Measurements from ENCODE around the gene SPIN1.

Gene SPIN1

DNA sequence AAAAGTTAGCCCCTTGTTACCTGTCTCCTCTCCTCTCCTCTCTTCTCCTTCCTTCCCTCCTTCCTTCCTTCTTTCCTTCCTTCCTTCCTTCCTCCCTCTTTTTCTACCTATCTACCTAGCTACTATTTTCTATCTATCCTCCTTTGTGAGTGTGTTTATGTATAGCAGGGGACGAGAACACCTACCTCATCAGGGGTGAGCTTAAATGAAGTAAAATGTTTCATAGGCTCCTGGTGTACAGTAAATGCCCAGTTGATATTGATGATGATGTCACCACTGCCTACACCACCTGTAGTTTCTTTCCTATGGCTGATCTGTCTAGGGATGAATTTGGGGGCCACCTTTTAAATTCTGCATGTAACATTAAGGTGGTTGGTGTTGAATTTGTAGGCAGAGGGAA is 4.3 kb downstream of the SPIN1 start:
- no peak overlapping the region for H2AFZ ChIP-seq (ENCODE audit: low read depth, low read length)
- H3K4me3 ChIP-seq (ENCODE audit: low read length) = no peak overlapping the region
- peaks cover 12% of the 10 kb centered on the region for H3K4me1 ChIP-seq (ENCODE audit: insufficient read depth, low read length)
- H3K27me3 ChIP-seq (ENCODE audit: insufficient read depth, low read length) = no peaks in the 10 kb centered on the region
- peaks cover 13% of the 10 kb centered on the region for H3K36me3 ChIP-seq (ENCODE audit: insufficient read depth, low read length)
- H3K9me3 ChIP-seq (ENCODE audit: low read length) = no peaks in the 10 kb centered on the region

GRCh38 chr9:88396836-88397577 is 8.8 kb downstream of the SPIN1 start:
- Histone ChIP-seq H3K4me1 (ENCODE audit: insufficient read depth, low read length) (no peaks in the 10 kb centered on the region), H3K4me3 (ENCODE audit: low read length) (no peak overlapping the region), H3K27me3 (ENCODE audit: insufficient read depth, low read length) (no peaks in the 10 kb centered on the region), H2AFZ (ENCODE audit: low read depth, low read length) (no peak overlapping the region), H3K9me3 (ENCODE audit: low read length) (no peaks in the 10 kb centered on the region), H3K36me3 (ENCODE audit: insufficient read depth, low read length) (peaks cover 19% of the 10 kb centered on the region)

GRCh38 chr9:88398016-88398415 is 9.8 kb downstream of the SPIN1 start:
- Histone ChIP-seq H2AFZ (ENCODE audit: low read depth, low read length) (no peak overlapping the region), H3K27me3 (ENCODE audit: insufficient read depth, low read length) (no peaks in the 10 kb centered on the region), H3K9me3 (ENCODE audit: low read length) (no peaks in the 10 kb centered on the region), H3K36me3 (ENCODE audit: insufficient read depth, low read length) (peaks cover 19% of the 10 kb centered on the region), H3K4me3 (ENCODE audit: low read length) (no peak overlapping the region), H3K4me1 (ENCODE audit: insufficient read depth, low read length) (no peaks in the 10 kb centered on the region)

DNA sequence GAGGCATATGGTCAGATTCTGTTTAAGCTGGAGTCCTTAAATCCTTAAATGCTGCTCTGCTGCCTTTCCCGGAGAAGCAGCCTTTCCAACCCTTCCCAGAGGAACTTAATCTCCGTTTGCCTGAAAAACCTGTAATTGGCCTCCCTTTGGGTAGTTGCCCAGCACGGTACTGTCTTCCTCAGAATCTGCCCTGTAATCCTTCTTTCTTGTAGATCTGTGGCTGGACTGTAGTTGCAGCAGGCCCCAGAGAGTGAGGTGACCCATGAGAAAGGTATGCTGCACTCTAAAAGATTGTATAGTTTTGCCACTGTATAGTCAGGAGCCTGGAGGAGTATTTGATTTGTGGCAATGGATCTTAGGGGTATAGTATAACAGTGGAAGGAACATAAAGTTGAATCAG is 11.7 kb downstream of the SPIN1 start:
- Histone ChIP-seq H3K4me3 (ENCODE audit: low read length) (no peak overlapping the region), H3K27me3 (ENCODE audit: insufficient read depth, low read length) (no peaks in the 10 kb centered on the region), H3K9me3 (ENCODE audit: low read length) (no peaks in the 10 kb centered on the region), H3K36me3 (ENCODE audit: insufficient read depth, low read length) (peaks cover 19% of the 10 kb centered on the region), H3K4me1 (ENCODE audit: insufficient read depth, low read length) (no peaks in the 10 kb centered on the region), H2AFZ (ENCODE audit: low read depth, low read length) (no peak overlapping the region)

DNA sequence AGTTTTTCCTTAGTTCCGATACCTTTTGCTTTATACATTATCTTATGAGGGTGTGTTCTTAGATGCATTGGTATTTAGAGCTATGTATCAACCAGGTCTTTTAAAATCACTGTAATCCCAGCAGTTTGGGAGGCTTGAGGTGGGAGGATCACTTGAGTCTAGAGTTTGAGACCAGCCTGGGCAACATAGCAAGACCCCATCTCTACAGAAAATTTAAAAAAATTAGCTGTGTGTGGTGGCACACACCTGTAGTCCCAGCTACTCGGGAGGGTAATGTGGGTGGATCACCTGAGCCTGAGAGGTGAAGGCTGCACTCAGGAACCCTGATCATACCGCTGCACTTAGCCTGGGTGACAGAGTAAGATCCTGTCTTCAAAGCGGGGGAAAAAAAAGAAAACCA is 15.1 kb downstream of the SPIN1 start:
- Histone ChIP-seq H3K4me3 (ENCODE audit: low read length) (no peak overlapping the region), H3K27me3 (ENCODE audit: insufficient read depth, low read length) (no peaks in the 10 kb centered on the region), H3K4me1 (ENCODE audit: insufficient read depth, low read length) (no peaks in the 10 kb centered on the region), H2AFZ (ENCODE audit: low read depth, low read length) (no peak overlapping the region), H3K36me3 (ENCODE audit: insufficient read depth, low read length) (peaks cover 12% of the 10 kb centered on the region), H3K9me3 (ENCODE audit: low read length) (peaks cover 5% of the 10 kb centered on the region)

DNA sequence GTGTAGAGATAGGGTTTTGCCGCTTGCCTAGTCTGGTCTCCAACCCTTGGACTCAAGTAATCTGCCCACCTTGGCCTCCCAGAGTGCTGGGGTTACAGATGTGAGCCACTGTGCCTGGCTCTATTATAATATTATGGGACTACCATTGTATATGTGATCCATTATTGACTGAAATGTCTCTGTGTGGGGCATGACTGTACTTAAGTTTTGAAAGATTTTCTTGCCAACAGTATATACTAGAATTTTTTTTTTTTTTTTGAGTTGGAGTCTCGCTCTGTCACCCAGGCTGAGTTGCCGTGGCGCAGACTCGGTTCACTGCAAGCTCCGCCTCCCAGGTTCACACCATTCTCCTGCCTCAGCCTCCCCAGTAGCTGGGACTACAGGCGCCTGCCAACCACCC is 17.8 kb downstream of the SPIN1 start:
- Histone ChIP-seq H3K4me1 (ENCODE audit: insufficient read depth, low read length) (no peaks in the 10 kb centered on the region), H3K9me3 (ENCODE audit: low read length) (peaks cover 10% of the 10 kb centered on the region)

GRCh38 chr9:88411471-88411870 is 23.2 kb downstream of the SPIN1 start:
- peaks cover 24% of the 10 kb centered on the region for H3K9me3 ChIP-seq (ENCODE audit: low read length)

More for the DNA sequence above, 17.8 kb downstream of the SPIN1 start:
- no peak overlapping the region for H3K4me3 ChIP-seq (ENCODE audit: low read length)
- no peaks in the 10 kb centered on the region for H3K27me3 ChIP-seq (ENCODE audit: insufficient read depth, low read length)
- H2AFZ ChIP-seq (ENCODE audit: low read depth, low read length) = no peak overlapping the region
- peaks cover 6% of the 10 kb centered on the region for H3K36me3 ChIP-seq (ENCODE audit: insufficient read depth, low read length)

GRCh38 chr9:88414298-88414697 is 26.1 kb downstream of the SPIN1 start:
- no peak overlapping the region for H3K4me3 ChIP-seq (ENCODE audit: low read length)
- H2AFZ ChIP-seq (ENCODE audit: low read depth, low read length) = no peak overlapping the region
- peaks cover 23% of the 10 kb centered on the region for H3K36me3 ChIP-seq (ENCODE audit: insufficient read depth, low read length)
- H3K9me3 ChIP-seq (ENCODE audit: low read length) = peaks cover 23% of the 10 kb centered on the region
- H3K4me1 ChIP-seq (ENCODE audit: insufficient read depth, low read length) = no peaks in the 10 kb centered on the region
- no peaks in the 10 kb centered on the region for H3K27me3 ChIP-seq (ENCODE audit: insufficient read depth, low read length)

More at GRCh38 chr9:88411471-88411870, 23.2 kb downstream of the SPIN1 start:
- Histone ChIP-seq H3K27me3 (ENCODE audit: insufficient read depth, low read length) (no peaks in the 10 kb centered on the region), H3K4me3 (ENCODE audit: low read length) (no peak overlapping the region), H3K4me1 (ENCODE audit: insufficient read depth, low read length) (no peaks in the 10 kb centered on the region), H2AFZ (ENCODE audit: low read depth, low read length) (no peak overlapping the region), H3K36me3 (ENCODE audit: insufficient read depth, low read length) (peaks cover 11% of the 10 kb centered on the region)

- no peak overlapping the region for H3K4me3 ChIP-seq (ENCODE audit: low read length)
- no peaks in the 10 kb centered on the region for H3K27me3 ChIP-seq (ENCODE audit: insufficient read depth, low read length)
- H3K9me3 ChIP-seq (ENCODE audit: low read length) = peaks cover 22% of the 10 kb centered on the region
Observed at GRCh38 chr9:88418025-88418424, 29.8 kb downstream of the SPIN1 start.

GRCh38 chr9:88418715-88419540 is 30.7 kb downstream of the SPIN1 start:
- Histone ChIP-seq H3K36me3 (ENCODE audit: insufficient read depth, low read length) (peaks cover 28% of the 10 kb centered on the region), H2AFZ (ENCODE audit: low read depth, low read length) (no peak overlapping the region), H3K4me3 (ENCODE audit: low read length) (no peak overlapping the region), H3K9me3 (ENCODE audit: low read length) (peaks cover 19% of the 10 kb centered on the region), H3K4me1 (ENCODE audit: insufficient read depth, low read length) (no peaks in the 10 kb centered on the region), H3K27me3 (ENCODE audit: insufficient read depth, low read length) (no peaks in the 10 kb centered on the region)

More at GRCh38 chr9:88418025-88418424, 29.8 kb downstream of the SPIN1 start:
- peaks cover 25% of the 10 kb centered on the region for H3K36me3 ChIP-seq (ENCODE audit: insufficient read depth, low read length)
- no peak overlapping the region for H2AFZ ChIP-seq (ENCODE audit: low read depth, low read length)
- H3K4me1 ChIP-seq (ENCODE audit: insufficient read depth, low read length) = no peaks in the 10 kb centered on the region

DNA sequence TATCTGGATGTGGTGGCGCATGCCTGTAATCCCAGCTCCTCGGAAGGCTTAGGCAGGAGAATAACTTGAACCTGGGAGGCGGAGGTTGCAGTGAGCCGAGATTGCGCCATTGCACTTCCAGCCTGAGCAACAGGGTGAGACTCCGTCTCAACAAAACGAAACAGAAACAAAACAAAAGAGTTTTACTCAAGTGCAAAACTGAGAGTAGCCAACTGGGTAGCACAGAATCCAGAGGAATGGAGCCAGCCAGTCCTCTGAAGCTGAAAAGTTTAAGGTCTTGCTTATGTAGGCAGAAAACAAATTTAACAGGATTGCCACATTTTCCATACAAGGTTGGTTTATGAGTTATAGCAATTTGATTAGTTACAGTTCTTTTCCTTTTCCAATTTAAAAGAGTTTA is 32.0 kb downstream of the SPIN1 start:
- peaks cover 11% of the 10 kb centered on the region for H3K9me3 ChIP-seq (ENCODE audit: low read length)
- H2AFZ ChIP-seq (ENCODE audit: low read depth, low read length) = no peak overlapping the region
- peaks cover 31% of the 10 kb centered on the region for H3K36me3 ChIP-seq (ENCODE audit: insufficient read depth, low read length)

GRCh38 chr9:88421348-88421747 is 33.1 kb downstream of the SPIN1 start:
- Histone ChIP-seq H3K27me3 (ENCODE audit: insufficient read depth, low read length) (no peaks in the 10 kb centered on the region), H3K4me1 (ENCODE audit: insufficient read depth, low read length) (no peaks in the 10 kb centered on the region), H3K4me3 (ENCODE audit: low read length) (no peak overlapping the region), H3K36me3 (ENCODE audit: insufficient read depth, low read length) (peaks cover 27% of the 10 kb centered on the region), H2AFZ (ENCODE audit: low read depth, low read length) (no peak overlapping the region), H3K9me3 (ENCODE audit: low read length) (peaks cover 11% of the 10 kb centered on the region)

More for the DNA sequence above, 32.0 kb downstream of the SPIN1 start:
- Histone ChIP-seq H3K4me1 (ENCODE audit: insufficient read depth, low read length) (no peaks in the 10 kb centered on the region), H3K4me3 (ENCODE audit: low read length) (no peak overlapping the region), H3K27me3 (ENCODE audit: insufficient read depth, low read length) (no peaks in the 10 kb centered on the region)

GRCh38 chr9:88425538-88425950 is 37.3 kb downstream of the SPIN1 start:
- Histone ChIP-seq H3K36me3 (ENCODE audit: insufficient read depth, low read length) (peaks cover 37% of the 10 kb centered on the region), H3K4me1 (ENCODE audit: insufficient read depth, low read length) (no peaks in the 10 kb centered on the region), H3K4me3 (ENCODE audit: low read length) (no peak overlapping the region), H3K9me3 (ENCODE audit: low read length) (no peaks in the 10 kb centered on the region), H3K27me3 (ENCODE audit: insufficient read depth, low read length) (no peaks in the 10 kb centered on the region), H2AFZ (ENCODE audit: low read depth, low read length) (no peak overlapping the region)

All from neuron (in vitro differentiated cells).